Hematopoietic multipotent progenitor cell treated with erythropoietin and hydrocortisone succinate and interleukin-3 and kit ligand, for 17 days (in vitro differentiated cells): ENCODE data around the gene STS.
"Not testable (repeated sequence)": the region's sequence is repeated elsewhere in the genome, so short reads cannot be mapped to it uniquely, and the experiment has no call there.

Experiments used
- DNase-seq: peaks from one replicate; pipeline ENCODE4 v3.0.0-alpha.2; 2015; ENCODE audit warnings: low spot score

The STS gene

GRCh38 chrX:7143076-7143475 is 4.4 kb upstream of the STS start:
- DNase-seq: no peak

DNA sequence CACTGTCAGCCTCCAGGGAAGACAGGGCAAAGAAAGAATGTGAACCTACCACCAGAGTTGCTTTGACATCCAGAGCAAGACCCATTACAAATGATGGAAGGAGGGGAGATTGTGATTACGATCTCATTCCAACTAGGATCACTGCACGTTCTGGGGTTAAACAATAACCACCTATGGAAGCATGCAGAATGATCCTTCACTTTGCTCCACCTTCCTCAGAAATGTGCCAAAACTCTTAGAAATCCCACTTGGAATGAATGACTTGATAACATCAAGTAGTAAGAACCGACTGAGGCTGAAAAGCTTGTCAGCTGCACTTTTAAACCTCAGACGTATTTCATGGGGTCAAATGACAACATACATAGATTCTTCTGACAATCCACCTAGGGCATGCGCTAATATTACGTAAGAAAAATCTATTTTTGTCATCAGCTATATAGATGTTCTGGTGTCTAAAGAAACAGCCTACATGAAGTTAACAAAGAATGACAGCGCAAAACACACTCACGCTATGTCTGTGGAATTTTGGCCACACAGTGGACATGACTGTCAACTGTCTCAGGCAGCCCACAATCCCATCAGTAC is 3.5 kb upstream of the STS start:
- DNase-seq: no peak

GRCh38 chrX:7145454-7145853 is 2.1 kb upstream of the STS start:
- DNase-seq: no peak

- no peak for DNase-seq
These were observed 1.4 kb upstream of the STS start for GRCh38 chrX:7146020-7146702.

GRCh38 chrX:7146703-7147412 is 654 bp upstream of the STS start:
- DNase-seq: no peak

GRCh38 chrX:7147978-7148854 is 704 bp downstream of the STS start, which contains the start of gene PUDP:
Gene PUDP, minus strand, starts transcription at chrX:7148153. Its CDS starts 40 bp downstream, at chrX:7148113.
- peak; percentile 66 for DNase-seq

DNA sequence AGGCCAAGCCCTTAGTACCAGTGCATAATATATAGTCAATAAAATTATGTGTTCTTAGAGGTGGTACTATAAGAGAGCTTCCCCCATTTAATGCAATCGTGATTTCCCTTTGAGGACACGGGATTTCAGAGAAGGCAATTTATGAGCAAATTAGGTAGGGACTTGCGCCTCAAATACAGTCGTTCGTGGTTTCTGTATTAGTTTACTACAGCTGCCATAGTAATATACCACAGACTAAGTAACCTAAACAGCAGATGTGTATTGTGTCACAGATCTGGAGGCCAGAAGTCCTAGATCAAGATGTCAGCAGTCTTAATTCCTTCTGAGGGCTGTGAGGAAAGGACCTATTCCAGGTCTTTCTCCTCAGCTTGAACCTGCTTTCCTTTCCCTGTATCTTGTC is 1.9 kb downstream of the STS start:
- DNase-seq: no peak

DNA sequence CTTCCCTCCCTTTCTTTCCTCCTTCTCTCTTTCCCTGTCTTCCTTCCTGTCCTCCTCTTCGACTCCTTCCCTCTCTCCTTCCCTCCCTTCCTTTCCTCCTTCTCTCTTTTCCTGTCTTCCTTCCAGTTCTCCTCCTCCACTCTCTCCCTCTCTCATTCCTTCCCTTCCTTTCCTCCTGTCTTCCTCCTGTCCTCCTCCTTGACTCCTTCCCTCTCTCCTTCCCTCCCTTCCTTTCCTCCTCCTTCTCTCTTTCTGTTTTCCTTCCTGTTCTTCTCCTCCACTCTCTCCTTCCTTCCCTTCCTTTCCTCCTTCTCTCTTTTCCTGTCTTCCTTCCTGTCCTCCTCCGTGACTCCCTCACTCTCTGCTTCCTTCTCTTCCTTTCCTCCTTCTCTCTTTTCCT is 5.7 kb downstream of the STS start:
- no peak for DNase-seq

DNA sequence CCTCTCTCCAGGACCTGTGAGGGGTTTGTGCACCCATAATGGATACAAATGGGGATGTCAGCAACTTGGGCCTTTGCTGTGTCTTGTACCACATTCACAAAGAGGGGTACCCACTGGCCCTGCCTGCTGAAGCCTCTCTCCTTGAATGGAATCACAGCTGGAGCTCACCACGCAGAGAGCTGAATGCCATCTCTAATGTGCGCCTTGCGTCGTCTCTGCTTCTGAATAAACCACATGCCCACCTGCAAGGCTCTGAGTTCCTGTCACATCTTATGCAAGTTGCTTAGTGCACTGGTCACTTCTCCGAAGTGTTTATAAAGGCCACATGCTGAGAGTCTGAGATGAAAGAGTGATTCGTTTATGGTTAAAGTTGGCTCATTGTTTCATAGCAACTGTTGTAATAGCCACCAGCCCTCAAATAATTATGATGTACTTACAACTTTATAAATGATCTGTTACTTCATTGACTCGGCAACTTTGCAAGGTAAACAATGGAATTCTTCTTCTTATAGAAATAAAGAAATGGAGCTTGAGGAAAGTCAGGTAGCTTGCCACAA is 6.6 kb downstream of the STS start:
- DNase-seq: no peak

DNA sequence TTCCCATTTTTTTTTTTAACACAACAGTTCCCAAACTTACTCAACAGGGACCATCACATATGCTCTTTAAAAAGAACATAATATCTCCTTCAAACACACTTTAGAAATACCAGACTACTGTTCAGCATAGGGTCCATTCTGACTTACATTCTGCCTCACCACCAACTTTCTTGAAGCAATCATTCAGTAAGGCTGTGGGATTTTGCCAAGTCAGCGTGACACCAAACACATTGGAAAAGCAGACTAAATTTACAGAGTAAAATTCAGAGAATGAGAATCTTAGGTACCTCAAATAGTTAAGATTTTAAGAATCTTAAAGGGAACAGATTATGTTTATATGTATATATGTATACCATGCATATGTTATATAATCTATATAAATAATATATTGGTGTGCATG is 7.7 kb downstream of the STS start:
- DNase-seq: no peak

DNA sequence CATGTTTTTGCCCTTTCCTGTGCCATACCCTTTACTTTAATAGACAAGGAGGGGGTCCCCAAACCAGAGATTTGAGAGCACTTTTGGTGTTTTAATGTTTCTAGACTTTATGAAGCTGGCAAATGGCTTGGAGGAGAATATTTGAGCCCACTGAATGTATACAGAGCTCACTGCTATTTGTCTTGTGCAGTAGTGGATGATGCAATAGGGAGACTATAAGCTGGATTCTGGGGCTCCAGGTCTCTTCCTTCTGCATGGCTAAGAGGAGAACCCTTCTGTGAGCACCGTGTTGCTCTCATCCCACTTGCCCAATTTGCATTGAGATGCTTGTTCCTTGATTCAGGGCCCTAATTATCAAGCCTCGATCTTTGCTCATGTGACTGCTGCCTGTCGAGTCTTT is 9.4 kb downstream of the STS start:
- no peak for DNase-seq

- DNase-seq: no peak
These were observed 11.0 kb downstream of the STS start for GRCh38 chrX:7158468-7158990.

- DNase-seq: no peak
These were observed 11.8 kb downstream of the STS start for GRCh38 chrX:7159149-7159861.

GRCh38 chrX:7163146-7163677 is 15.7 kb downstream of the STS start:
- no peak for DNase-seq

DNA sequence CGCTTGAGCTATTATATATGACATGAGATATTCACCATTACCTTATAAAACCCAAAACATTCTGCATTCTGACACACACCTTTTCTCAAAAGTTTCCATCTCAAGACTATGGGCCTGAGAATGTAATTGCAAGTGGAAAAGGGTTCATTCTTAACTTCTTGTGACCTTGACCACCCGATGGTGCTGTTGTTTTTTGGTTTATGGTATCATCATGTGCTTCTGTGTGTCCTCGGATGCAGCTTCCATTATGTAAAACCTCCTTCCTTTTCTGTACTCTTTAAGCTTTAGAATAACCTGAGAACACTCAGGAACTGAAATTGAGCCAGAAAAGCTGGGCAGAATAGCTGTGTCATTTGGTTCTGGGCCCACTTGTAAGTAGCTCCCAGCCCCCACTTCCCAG is 16.7 kb downstream of the STS start:
- DNase-seq: no peak

- no peak for DNase-seq
These were observed 20.9 kb downstream of the STS start for GRCh38 chrX:7168371-7168770.

GRCh38 chrX:7169627-7170026 is 22.1 kb downstream of the STS start:
- DNase-seq: no peak

GRCh38 chrX:7170898-7171297 is 23.4 kb downstream of the STS start:
- peak; percentile 4 for DNase-seq

GRCh38 chrX:7178859-7179258 is 31.3 kb downstream of the STS start:
- DNase-seq: not testable (repeated sequence)

DNA sequence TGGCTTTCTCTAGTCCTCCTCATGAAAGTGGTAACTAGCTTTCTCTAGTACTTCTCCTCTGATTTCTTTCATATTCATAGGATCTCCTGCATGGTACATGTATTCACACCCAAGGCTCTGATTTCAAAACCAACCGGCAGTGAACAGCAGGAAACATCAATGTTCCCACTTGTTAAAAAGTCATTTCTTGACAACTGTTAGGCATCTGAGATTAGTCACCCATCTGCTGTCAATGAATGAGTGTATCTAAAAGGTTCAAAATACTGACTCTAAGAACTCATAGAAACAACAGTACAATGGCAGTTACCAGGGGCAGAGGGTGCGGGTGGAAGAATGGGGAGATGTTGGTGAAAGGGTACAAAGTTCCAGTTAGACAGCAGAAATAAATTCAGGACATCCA is 31.9 kb downstream of the STS start:
- DNase-seq: no peak

DNA sequence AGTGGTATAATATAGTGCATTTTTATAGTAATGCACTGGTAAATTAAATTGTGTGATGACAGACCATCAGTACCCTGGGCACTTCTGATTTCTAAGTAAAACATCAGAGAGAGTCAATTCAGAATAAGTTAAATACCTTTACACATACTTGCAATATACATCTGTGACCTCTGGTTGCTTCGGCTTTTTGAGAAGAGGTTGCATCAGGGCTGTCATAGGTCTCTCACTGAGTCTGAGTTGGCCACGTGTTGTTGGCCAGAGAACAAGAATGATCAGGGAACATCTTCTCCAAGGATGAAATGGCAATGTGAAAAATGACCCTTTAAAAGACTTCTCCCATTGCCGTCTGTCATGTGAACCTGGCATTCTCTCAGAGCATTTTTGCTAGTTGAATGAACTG is 37.3 kb downstream of the STS start:
- no peak for DNase-seq
